ENCODE data around the gene SPATS2.

DNA sequence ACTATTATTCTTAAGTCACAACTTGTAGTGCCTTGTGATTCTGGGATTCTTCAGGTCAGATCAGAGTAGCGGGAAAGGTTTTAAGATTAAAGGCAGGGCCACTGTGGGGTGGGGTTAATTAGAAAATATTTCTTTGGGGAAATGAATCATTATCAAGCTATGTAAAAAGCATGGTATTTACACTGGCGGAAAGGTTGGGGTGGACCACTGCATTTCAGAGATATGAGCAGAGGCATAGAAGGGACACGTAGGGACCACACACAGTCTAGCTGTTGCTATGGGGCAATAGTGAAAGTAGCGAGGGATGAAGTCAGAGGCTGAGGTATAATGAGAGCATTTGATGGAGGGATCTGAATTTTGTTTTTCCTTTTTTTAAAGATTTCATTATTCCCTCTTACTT is 139.9 kb downstream of the SPATS2 start:
- TF ChIP-seq, protein P1, sequence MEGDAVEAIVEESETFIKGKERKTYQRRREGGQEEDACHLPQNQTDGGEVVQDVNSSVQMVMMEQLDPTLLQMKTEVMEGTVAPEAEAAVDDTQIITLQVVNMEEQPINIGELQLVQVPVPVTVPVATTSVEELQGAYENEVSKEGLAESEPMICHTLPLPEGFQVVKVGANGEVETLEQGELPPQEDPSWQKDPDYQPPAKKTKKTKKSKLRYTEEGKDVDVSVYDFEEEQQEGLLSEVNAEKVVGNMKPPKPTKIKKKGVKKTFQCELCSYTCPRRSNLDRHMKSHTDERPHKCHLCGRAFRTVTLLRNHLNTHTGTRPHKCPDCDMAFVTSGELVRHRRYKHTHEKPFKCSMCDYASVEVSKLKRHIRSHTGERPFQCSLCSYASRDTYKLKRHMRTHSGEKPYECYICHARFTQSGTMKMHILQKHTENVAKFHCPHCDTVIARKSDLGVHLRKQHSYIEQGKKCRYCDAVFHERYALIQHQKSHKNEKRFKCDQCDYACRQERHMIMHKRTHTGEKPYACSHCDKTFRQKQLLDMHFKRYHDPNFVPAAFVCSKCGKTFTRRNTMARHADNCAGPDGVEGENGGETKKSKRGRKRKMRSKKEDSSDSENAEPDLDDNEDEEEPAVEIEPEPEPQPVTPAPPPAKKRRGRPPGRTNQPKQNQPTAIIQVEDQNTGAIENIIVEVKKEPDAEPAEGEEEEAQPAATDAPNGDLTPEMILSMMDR (IDR thresholded peaks at IDR 0.05): no peak
- TF ChIP-seq POLR2A (IDR thresholded peaks at IDR 0.05): no peak

Data from testis (tissue), 2 donors.